Measurements from ENCODE around the gene MAP2K3.

The MAP2K3 gene

DNA sequence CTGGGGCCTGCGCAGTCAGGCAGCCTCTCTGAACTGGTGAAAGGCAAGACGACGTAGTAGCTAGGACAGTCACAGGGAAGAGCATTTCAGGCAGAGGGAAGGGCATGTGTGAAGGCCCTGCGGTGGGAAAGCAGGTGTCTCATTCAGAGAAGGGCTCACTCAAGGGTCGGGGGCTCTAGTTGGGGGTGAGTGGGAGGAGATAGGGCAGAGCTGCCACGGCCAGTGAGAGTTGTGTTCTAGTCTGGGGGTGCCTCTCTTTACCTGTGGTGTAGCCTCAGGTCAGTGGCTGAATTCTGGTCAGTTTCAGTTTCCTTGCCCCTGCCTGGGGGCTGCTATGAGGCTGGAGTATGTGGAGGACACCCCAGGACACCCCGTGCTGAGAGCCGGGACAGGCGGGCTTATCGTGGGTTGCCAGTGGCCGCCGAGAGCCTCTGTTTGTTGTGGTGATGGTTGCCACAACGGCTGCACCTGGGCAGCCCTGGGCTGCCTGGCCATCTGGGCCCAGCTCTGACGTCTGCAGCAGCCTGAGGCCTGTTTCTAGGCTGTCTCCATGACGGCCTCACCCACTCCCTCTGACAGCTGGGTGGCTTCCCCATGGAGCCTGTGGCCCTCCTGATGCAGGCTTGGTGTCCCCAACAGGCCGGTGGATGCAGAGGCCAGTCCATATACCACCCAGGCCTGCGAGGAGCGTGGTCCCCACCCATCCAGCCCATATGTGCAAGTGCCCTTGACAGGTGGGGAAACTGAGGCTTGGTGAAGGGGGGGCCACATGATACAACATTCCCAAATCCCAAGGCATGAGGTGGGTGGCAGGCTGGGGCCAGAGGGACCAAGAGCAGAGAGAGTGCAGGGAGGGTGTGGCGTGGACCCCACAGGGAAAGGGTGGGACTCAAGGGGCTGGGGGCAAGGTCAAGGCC lies 10.8 kb downstream of the MAP2K3 start:
- 0 out of 2 replicates have a peak, but pooled peaks cover 4% of the 10 kb centered on the region for H3K27me3 ChIP-seq (ENCODE audit: insufficient read depth, low read length)
- H3K9me3 ChIP-seq (ENCODE audit: insufficient read depth, low read depth, low read length): no peaks in the 10 kb centered on the region
- no peak overlapping the region for H3K27ac ChIP-seq (ENCODE audit: low read length)
- H3K4me3 ChIP-seq (ENCODE audit: low read length): no peak overlapping the region
- H3K36me3 ChIP-seq (ENCODE audit: insufficient read depth, low read depth, low read length): peaks cover 12% of the 10 kb centered on the region
- no peak overlapping the region; the same call in 1 of the 2 replicates for H3K9ac ChIP-seq (ENCODE audit: low read depth, low read length)
- H3K4me1 ChIP-seq (ENCODE audit: insufficient read depth, low read length): no peaks in the 10 kb centered on the region

DNA sequence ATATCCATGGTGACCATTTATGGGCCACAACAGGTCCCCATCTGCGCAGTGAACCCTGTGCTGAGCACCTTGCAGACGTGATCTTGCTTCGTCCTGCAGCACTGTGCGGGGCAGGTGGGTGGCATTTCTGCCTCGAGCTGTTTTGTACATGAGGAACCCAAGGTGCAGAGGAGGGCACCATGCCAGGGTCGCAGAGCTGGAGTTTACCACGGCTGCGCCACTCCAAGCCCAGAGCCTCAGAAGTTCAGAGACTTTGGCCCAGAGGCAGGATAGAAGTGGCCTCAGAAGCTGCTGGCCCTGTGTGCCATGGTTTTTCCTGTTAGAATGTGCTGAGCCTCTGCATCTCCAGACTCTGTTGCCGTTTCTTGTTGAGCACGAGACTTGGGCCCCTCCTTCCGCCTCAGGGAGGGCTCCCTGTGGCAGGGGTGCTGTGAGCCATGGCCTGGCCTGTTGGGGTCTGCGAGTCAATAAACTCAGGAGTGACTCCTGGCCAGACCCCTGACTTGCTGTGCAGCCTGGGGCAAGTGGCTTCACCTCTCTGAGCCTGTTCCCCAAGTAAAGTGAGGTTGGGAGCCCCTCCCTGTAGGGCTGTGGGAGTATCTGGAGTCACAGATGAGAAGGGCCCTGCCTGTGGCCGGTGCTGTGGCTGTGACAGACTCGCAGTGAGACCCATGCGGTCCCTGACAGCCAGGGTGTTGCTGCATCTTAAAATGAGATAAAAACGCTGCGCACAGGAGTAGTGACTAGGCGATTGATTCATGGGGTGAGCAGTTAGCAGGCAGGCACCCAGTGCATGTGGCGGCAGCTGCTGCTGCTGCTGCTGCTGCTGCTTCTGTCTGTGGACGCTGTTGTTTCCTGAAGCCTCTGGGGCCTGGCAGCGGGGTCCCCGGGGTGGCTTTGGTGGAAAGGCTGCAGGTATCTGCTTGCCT lies 11.8 kb downstream of the MAP2K3 start:
- no peaks in the 10 kb centered on the region for H3K27me3 ChIP-seq (ENCODE audit: insufficient read depth, low read length)
- H3K4me3 ChIP-seq (ENCODE audit: low read length): no peak overlapping the region
- no peaks in the 10 kb centered on the region for H3K4me1 ChIP-seq (ENCODE audit: insufficient read depth, low read length)
- no peak overlapping the region for H3K27ac ChIP-seq (ENCODE audit: low read length)
- H3K36me3 ChIP-seq (ENCODE audit: insufficient read depth, low read depth, low read length): peaks cover 21% of the 10 kb centered on the region
- H3K9me3 ChIP-seq (ENCODE audit: insufficient read depth, low read depth, low read length): no peaks in the 10 kb centered on the region
- no peak overlapping the region for H3K9ac ChIP-seq (ENCODE audit: low read depth, low read length)

DNA sequence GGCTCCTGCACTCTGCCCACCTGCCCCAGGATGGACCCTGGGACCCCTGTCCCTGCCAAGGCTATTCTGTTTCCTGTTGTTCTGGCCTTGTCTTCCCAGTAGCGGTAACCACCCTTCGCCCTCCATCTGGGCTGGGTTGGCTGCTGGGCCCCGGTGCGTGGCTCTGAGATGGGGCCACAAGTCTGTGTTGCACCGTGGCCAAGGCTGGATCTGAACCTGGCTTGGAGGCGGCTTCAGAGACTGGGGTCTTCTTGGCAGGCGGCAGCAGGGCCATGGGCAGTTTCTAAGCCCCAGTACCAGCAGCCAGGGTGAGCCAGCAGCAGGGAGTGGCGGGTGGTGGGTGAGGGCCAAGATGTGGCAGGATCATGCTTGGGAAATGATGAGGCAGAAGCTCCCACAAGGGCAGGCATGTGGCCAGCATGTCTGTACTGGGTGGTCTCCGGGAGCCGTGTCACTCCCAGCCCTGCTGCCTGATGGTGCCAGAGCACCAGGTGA lies 12.6 kb downstream of the MAP2K3 start:
- Histone ChIP-seq H3K27ac (ENCODE audit: low read length) (no peak overlapping the region), H3K4me3 (ENCODE audit: low read length) (no peak overlapping the region), H3K36me3 (ENCODE audit: insufficient read depth, low read depth, low read length) (peaks cover 21% of the 10 kb centered on the region), H3K9ac (ENCODE audit: low read depth, low read length) (no peak overlapping the region), H3K27me3 (ENCODE audit: insufficient read depth, low read length) (no peaks in the 10 kb centered on the region), H3K9me3 (ENCODE audit: insufficient read depth, low read depth, low read length) (no peaks in the 10 kb centered on the region), H3K4me1 (ENCODE audit: insufficient read depth, low read length) (no peaks in the 10 kb centered on the region)

DNA sequence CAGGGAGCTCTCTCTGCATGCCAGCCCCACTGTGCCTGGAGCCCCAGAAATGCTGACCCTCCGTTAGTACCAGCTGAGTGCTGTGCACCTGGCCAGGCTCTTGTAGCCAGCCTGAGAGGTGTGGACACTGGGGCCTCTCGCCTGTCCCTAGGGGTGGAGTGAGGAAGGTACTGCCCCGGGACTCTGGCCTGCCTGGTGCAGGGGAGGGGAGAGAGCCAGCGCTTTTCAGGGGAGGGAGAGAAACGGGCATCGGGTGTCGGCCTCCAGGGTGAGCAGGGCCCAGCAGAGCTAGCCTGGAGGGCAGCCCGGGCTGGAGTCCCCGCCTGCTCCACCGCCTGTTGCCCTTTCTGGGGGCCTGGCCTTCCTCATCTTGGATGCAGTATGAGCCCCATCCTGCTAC lies 13.1 kb downstream of the MAP2K3 start:
- Histone ChIP-seq H3K9ac (ENCODE audit: low read depth, low read length) (no peak overlapping the region), H3K4me3 (ENCODE audit: low read length) (no peak overlapping the region), H3K27me3 (ENCODE audit: insufficient read depth, low read length) (no peaks in the 10 kb centered on the region), H3K36me3 (ENCODE audit: insufficient read depth, low read depth, low read length) (peaks cover 21% of the 10 kb centered on the region), H3K4me1 (ENCODE audit: insufficient read depth, low read length) (no peaks in the 10 kb centered on the region), H3K9me3 (ENCODE audit: insufficient read depth, low read depth, low read length) (no peaks in the 10 kb centered on the region), H3K27ac (ENCODE audit: low read length) (no peak overlapping the region)

DNA sequence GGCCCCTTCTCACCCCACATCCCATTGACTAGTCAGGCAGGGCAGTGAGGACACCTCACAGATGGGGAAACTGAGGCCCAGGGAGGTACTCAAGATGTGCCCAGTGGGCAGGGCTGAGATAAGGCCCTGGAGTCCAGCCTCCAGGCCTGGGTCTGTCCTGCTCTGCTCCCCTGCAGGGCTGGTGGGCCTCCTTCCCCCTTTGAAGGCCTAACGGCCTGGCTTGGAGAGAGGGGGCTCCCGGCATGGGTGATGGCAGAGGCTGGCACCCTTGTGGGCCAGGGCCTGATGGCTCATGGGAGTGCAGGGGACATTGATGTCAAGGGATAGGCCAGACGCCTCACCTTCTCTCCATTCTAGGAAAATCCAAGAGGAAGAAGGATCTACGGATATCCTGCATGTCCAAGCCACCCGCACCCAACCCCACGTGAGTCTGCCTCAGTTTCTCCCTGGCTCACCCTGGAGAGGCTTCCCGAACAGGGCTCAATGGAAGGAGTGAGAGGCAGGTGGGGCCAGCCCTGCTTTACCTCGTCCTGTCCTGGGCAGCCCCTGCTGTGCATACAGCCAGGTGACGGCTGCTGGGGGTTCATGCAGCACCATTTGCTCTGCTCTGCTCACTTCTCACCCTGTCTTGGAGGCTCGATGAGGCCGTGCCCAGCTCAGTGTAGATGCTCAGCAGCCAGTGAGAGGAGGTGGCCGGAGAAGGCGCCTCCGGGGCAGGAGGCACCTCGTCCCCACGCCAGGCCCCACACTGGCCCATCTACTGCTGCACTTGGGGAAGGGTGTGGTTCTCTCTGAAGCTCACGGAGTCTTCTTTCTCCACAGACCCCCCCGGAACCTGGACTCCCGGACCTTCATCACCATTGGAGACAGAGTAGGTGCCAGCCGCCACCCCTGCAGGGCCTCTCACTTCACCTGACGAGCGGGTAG lies 13.8 kb downstream of the MAP2K3 start:
- no peak overlapping the region for H3K9ac ChIP-seq (ENCODE audit: low read depth, low read length)
- no peak overlapping the region for H3K4me3 ChIP-seq (ENCODE audit: low read length)
- H3K27me3 ChIP-seq (ENCODE audit: insufficient read depth, low read length): no peaks in the 10 kb centered on the region
- no peaks in the 10 kb centered on the region for H3K9me3 ChIP-seq (ENCODE audit: insufficient read depth, low read depth, low read length)
- H3K36me3 ChIP-seq (ENCODE audit: insufficient read depth, low read depth, low read length): peaks cover 24% of the 10 kb centered on the region
- no peaks in the 10 kb centered on the region for H3K4me1 ChIP-seq (ENCODE audit: insufficient read depth, low read length)
- no peak overlapping the region for H3K27ac ChIP-seq (ENCODE audit: low read length)

DNA sequence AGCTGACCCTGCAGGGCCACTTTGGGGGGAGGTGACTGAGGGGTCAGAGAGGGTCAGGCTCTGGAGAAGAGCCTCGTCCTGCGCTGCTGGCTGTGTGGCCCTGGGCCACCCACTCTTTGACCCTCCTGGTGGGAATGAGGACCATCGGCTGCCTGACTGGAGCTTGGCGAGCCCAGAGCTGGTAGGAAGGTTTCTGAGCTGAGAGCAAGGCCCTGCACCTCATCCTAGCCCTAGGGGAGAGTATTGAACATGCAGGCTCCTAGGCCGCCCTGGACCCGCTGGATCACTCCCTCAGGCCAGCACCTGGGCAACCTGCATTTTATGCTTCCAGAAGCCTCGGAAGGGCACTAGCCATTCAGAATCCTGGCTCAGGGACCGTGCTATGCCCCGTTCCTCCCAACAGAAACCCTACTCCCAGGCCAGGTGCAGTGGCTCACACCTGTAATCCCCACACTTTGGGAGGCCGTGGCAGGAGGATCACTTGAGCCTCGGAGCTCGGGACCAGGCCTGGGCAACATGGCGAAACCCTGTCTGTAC lies 14.5 kb downstream of the MAP2K3 start:
- Histone ChIP-seq H3K4me1 (ENCODE audit: insufficient read depth, low read length) (no peaks in the 10 kb centered on the region), H3K9me3 (ENCODE audit: insufficient read depth, low read depth, low read length) (no peaks in the 10 kb centered on the region), H3K4me3 (ENCODE audit: low read length) (no peak overlapping the region), H3K9ac (ENCODE audit: low read depth, low read length) (no peak overlapping the region), H3K27me3 (ENCODE audit: insufficient read depth, low read length) (no peaks in the 10 kb centered on the region), H3K27ac (ENCODE audit: low read length) (no peak overlapping the region), H3K36me3 (ENCODE audit: insufficient read depth, low read depth, low read length) (peaks cover 29% of the 10 kb centered on the region)

DNA sequence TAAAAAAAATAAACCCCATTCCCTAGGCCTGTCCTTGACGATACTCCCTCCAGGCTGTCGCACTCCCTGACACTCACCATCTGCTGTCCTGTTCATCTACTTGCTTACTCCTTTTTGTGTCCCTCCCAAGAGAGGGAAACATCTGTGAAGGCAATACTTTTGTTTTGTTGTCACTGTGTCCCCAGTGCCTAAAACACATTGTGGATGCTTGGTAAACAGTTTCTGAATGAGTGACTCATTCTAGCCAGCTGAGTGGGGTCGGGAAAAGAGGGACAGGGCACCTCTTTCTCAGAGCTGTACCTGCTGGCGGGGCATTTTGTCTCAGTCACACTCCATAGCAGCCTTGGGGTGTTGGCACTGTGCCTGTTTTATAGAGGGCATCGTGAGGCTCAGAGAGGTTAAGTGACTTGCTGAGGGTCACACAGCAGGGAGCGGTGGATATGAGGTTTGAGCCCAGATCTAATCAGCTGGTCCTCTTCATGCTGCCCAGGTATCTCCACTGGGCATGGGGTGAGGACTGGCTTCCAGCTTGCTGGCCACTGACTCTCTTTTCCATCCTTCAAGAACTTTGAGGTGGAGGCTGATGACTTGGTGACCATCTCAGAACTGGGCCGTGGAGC lies 15.6 kb downstream of the MAP2K3 start:
- Histone ChIP-seq H3K9ac (ENCODE audit: low read depth, low read length) (no peak overlapping the region), H3K4me1 (ENCODE audit: insufficient read depth, low read length) (no peaks in the 10 kb centered on the region), H3K36me3 (ENCODE audit: insufficient read depth, low read depth, low read length) (peaks cover 29% of the 10 kb centered on the region)

DNA sequence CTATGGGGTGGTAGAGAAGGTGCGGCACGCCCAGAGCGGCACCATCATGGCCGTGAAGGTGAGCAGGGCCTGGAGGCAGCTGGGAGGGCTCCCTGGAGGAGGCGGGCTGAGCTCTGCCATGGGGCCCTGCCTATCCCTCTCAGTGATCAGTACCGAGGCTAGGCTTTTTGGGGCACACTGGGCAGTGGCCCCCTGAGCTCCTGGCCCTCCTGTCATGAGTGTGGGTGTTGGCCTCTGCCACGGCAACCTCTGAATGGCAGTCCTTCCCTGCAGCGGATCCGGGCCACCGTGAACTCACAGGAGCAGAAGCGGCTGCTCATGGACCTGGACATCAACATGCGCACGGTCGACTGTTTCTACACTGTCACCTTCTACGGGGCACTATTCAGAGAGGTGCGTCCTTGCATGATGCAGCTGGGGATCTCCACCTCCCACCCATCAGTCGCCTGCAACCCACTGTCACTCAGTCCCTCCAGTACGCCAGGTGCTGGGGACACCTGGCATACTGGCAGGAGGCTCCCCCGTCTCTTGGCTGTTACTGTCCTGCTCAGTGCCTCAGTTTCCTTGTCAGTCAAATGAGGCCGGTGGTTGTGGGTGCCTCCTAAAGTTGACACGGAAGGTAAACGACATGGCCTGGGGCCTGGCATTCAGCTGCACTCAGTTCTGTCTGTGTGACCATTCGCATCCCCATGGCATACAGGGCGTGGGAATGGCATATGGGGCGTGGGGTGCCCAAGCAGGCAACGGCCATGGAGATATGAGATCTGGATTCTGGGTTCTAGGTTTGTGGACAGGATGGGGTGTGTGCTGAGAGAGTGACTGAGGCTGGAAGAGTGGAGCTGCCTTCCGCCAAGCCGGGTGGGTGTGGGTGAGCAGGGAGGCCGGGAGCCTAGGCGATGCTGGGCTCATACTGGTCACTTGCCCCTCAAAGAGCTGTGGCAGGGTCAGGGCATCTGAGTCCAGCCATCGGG lies 16.4 kb downstream of the MAP2K3 start:
- no peak overlapping the region for H3K4me3 ChIP-seq (ENCODE audit: low read length)
- no peak overlapping the region for H3K9ac ChIP-seq (ENCODE audit: low read depth, low read length)

More for the DNA sequence above, 15.6 kb downstream of the MAP2K3 start:
- Histone ChIP-seq H3K27ac (ENCODE audit: low read length) (no peak overlapping the region), H3K27me3 (ENCODE audit: insufficient read depth, low read length) (no peaks in the 10 kb centered on the region), H3K9me3 (ENCODE audit: insufficient read depth, low read depth, low read length) (no peaks in the 10 kb centered on the region), H3K4me3 (ENCODE audit: low read length) (no peak overlapping the region)

DNA sequence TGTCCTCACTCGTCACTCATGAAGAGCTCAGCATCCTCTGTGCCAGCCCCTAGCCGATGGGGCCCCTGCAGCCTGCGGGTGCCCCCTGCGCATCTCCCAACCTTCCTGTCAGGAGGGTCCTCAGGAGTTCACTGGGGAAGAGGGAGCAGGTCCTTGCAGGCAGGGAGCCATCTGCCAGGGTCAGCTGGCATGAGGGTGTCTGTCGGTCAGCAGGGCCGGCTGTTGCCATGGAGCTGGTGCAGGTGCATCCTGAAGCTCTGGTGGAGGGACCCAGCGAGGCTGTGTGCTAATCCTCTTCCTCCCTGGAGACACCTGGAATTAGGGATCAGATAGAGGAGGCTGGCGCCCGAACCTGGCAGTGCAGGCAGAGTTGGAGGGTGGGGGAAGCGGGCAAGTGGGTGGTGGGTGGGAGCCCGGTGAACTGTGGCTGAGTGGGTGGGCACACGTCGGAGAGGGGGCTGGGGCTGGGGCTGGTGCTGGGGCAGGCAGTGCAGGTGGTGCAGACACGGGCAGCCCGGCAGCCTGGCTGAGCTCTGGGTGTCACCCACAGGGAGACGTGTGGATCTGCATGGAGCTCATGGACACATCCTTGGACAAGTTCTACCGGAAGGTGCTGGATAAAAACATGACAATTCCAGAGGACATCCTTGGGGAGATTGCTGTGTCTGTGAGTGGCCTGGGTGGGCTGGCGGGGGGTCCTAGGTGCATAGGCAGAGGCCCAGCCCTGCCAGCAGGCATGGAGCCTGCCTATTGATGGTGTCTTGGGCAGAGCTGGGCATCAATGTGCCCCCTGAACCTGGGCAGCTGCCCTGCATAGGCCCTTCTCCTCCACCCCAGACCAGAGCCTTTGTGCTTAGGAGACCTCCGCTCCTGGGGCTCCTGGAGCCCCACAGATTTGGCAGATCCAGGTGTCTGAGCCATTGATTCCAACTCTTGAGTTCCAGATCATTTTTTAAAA lies 17.4 kb downstream of the MAP2K3 start:
- no peaks in the 10 kb centered on the region for H3K4me1 ChIP-seq (ENCODE audit: insufficient read depth, low read length)
- no peaks in the 10 kb centered on the region for H3K27me3 ChIP-seq (ENCODE audit: insufficient read depth, low read length)
- no peaks in the 10 kb centered on the region for H3K9me3 ChIP-seq (ENCODE audit: insufficient read depth, low read depth, low read length)
- H3K9ac ChIP-seq (ENCODE audit: low read depth, low read length): no peak overlapping the region
- peaks cover 29% of the 10 kb centered on the region for H3K36me3 ChIP-seq (ENCODE audit: insufficient read depth, low read depth, low read length)
- no peak overlapping the region for H3K27ac ChIP-seq (ENCODE audit: low read length)
- H3K4me3 ChIP-seq (ENCODE audit: low read length): no peak overlapping the region

More for the DNA sequence above, 16.4 kb downstream of the MAP2K3 start:
- Histone ChIP-seq H3K36me3 (ENCODE audit: insufficient read depth, low read depth, low read length) (peaks cover 29% of the 10 kb centered on the region), H3K9me3 (ENCODE audit: insufficient read depth, low read depth, low read length) (no peaks in the 10 kb centered on the region), H3K27ac (ENCODE audit: low read length) (no peak overlapping the region), H3K4me1 (ENCODE audit: insufficient read depth, low read length) (no peaks in the 10 kb centered on the region), H3K27me3 (ENCODE audit: insufficient read depth, low read length) (no peaks in the 10 kb centered on the region)
